Activated CD4-positive, alpha-beta T cell treated with anti-CD3 and anti-CD28 coated beads for 4 hours (primary cell): Measurements from ENCODE around the gene DCAF11.

Experiments
- DNase-seq, 2 donors: peaks; one replicate each; pipeline ENCODE4 v3.0.0-alpha.2; 2020

DCAF11 gene

GRCh38 chr14:24079491-24080141 is 35.0 kb upstream of the DCAF11 start:
- DNase-seq = no peak

GRCh38 chr14:24080142-24080530 is 34.4 kb upstream of the DCAF11 start:
- DNase-seq = no peak

GRCh38 chr14:24080888-24081738 is 33.5 kb upstream of the DCAF11 start:
- peak; percentile 55 to 57 for DNase-seq

- DNase-seq = no peak
These were observed 32.8 kb upstream of the DCAF11 start for GRCh38 chr14:24081739-24082211.

DNA sequence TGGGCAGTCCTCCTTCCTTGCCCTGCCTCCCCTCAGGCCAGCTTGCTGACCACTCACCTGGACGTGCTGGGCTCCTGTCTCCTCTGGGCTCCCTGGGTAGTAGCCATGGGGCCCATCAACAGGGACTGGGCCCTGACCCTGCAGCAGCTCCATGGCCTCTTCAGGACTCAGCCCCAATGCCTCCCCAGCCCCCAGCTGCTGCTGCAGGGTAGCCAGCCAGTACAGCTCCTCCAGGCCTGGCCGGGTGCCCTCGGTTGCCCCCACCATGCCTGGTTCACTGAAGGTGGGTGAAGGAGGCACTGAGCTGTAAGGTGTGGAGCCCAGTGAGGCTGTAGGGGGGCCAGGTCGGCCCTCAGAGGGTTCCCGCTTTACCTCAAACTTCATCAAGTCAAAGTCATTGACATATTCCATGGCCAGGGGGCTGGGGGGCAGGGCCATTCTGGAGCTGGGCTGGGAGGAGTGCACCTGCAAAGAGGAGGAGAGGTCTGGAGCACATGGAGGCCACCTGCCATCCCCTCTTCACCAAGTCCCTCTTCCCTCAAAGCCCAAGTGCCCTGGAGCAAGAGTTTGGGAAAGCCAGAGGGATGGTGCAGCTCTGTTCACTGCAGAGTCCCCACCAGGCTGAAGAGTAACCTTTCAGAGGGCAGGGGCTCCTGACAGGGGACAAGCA is 32.0 kb upstream of the DCAF11 start:
- DNase-seq = no peak

GRCh38 chr14:24083462-24083861 is 31.1 kb upstream of the DCAF11 start:
- DNase-seq = no peak

- DNase-seq = no peak
These were observed 30.1 kb upstream of the DCAF11 start for GRCh38 chr14:24084440-24084839.

- no peak for DNase-seq
These were observed 29.4 kb upstream of the DCAF11 start for GRCh38 chr14:24085215-24085614.

- no peak for DNase-seq
These were observed 28.2 kb upstream of the DCAF11 start for GRCh38 chr14:24086193-24086955.

DNA sequence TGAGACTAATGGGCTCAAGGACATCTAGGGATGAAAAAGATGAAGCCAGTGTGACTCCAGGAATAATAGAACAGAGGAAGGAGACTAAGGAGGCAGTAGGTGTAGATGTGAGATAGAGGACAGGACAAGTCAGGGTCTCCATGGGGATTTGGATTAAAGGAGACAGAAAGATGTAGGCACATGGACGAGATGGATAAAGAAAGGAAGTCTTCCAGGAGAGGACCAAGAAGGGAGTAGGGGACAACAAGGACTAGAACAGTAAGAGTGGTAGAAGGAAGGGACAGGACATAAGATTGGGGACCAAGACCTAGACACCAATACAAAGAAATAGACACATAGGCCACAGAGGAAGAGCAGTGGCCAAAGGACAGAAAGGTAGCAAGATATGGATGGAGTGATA is 27.6 kb upstream of the DCAF11 start:
- DNase-seq = no peak

GRCh38 chr14:24088095-24088494 is 26.5 kb upstream of the DCAF11 start:
- DNase-seq = no peak

GRCh38 chr14:24089890-24090289 is 24.7 kb upstream of the DCAF11 start:
- no peak for DNase-seq

GRCh38 chr14:24092110-24092504 is 22.5 kb upstream of the DCAF11 start:
- no peak for DNase-seq

GRCh38 chr14:24092505-24093206 is 21.9 kb upstream of the DCAF11 start:
- DNase-seq = no peak

GRCh38 chr14:24093207-24093900 is 21.2 kb upstream of the DCAF11 start:
- no peak for DNase-seq

- peak; percentile 81 to 89 for DNase-seq
These were observed 20.4 kb upstream of the DCAF11 start, which contains the start of gene PCK2 for GRCh38 chr14:24093901-24094840. Gene PCK2, plus strand, starts transcription at chr14:24094311. Its CDS starts 95 bp downstream, at chr14:24094406.

GRCh38 chr14:24094841-24095270 is 19.7 kb upstream of the DCAF11 start:
- no peak for DNase-seq

- peak; percentile 46 to 58 for DNase-seq
These were observed 19.1 kb upstream of the DCAF11 start for GRCh38 chr14:24095271-24096068.

GRCh38 chr14:24096545-24097181 is 17.9 kb upstream of the DCAF11 start:
- no peak for DNase-seq
